ENCODE data around the gene POLR2J.
"Not testable (repeated sequence)": the region's sequence is repeated elsewhere in the genome, so short reads cannot be mapped to it uniquely, and the experiment has no call there.

Gene POLR2J

DNA sequence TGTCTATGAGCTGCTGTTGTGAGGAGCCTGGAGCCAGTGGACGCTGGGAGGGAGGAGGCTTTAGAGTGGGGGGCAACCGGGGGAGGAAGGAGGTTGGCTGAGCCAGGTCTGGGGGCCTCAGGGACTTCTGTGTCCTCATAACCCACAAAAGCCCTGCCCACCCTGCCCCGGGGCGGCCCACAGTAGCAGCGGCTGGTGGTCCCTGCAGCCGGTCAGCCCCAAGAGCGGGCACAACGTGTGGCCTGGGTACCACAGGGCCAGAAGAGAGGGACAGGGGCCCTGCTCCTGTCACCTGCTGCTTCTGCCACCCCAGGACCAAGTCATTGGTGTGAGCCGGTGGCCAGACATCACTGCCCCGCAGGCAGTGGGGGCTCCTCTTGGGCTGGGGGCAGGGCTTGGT, 3.2 kb upstream of the POLR2J start:
- not testable (repeated sequence) for H3K36me3 ChIP-seq (ENCODE audit: control insufficient read depth, insufficient read depth, low read length); H3K4me3 ChIP-seq (ENCODE audit: low read length); H3K9me3 ChIP-seq (ENCODE audit: control insufficient read depth, low read length); H3K9ac ChIP-seq (ENCODE audit: low read length); H3K4me1 ChIP-seq (ENCODE audit: control insufficient read depth, insufficient read depth, low read length); H3K27me3 ChIP-seq (ENCODE audit: control insufficient read depth, insufficient read depth, low read length)

DNA sequence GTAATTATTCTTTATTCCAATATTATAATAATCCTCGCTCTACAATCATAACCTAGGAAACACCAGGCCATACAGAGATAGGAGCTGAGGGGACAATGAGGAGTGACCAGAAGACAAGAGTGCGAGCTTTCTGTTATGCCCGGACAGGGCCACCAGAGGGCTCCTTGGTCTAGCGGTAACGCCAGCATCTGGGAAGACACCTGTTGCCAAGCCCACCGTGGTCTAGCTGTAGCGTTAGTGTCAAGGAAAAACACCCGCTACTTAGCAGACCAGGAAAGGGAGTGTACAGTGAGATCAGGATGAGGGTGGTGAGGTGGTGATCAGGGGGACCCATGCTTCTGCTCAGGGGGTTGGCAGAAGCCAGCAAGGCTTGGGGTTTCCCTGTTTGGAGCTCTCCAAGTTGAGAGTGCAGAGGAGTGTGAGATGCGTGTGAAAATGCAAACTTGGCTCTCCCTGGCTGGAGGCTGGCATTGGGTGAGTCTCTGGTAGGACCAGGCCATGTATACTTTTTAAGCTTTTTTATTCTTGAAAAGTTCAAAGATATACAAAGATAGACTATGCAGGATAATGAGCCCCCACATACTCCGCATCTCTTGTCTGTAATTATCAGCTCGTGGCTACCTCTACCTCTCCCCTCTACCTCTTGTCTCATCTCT, 1.4 kb upstream of the POLR2J start:
- not testable (repeated sequence) for H3K9me3 ChIP-seq (ENCODE audit: control insufficient read depth, low read length); H3K36me3 ChIP-seq (ENCODE audit: control insufficient read depth, insufficient read depth, low read length); H3K9ac ChIP-seq (ENCODE audit: low read length); H3K4me3 ChIP-seq (ENCODE audit: low read length); H3K27me3 ChIP-seq (ENCODE audit: control insufficient read depth, insufficient read depth, low read length); H3K4me1 ChIP-seq (ENCODE audit: control insufficient read depth, insufficient read depth, low read length)

GRCh38 chr7:102479209-102479584, 475 bp upstream of the POLR2J start:
- not testable (repeated sequence) for H3K9ac ChIP-seq (ENCODE audit: low read length); H3K27me3 ChIP-seq (ENCODE audit: control insufficient read depth, insufficient read depth, low read length); H3K9me3 ChIP-seq (ENCODE audit: control insufficient read depth, low read length); H3K36me3 ChIP-seq (ENCODE audit: control insufficient read depth, insufficient read depth, low read length); H3K4me1 ChIP-seq (ENCODE audit: control insufficient read depth, insufficient read depth, low read length); H3K4me3 ChIP-seq (ENCODE audit: low read length)

GRCh38 chr7:102474736-102475435, 3.8 kb downstream of the POLR2J start:
- not testable (repeated sequence) for H3K4me3 ChIP-seq (ENCODE audit: low read length)

DNA sequence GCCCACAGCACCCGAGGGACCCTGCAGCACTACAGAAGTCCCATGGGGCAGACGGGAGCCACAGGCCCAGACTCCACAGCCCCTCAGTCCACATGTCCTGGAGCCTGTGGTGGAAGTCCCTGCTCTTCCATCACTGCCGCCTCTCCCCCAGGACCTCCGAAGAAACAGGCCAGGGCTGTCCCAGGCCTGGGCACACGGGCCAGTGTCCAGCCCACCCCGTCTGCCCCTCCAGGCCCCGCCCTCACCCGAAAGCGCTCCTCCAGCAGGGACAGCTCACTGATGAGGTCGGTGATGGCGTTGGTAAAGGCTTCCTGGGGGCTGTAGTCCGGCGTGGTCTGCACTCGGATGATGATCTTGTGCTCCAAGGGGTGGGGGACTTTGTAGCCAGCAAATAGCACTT, 4.6 kb downstream of the POLR2J start:
- not testable (repeated sequence) for H3K36me3 ChIP-seq (ENCODE audit: control insufficient read depth, insufficient read depth, low read length); H3K4me3 ChIP-seq (ENCODE audit: low read length)

More at GRCh38 chr7:102474736-102475435, 3.8 kb downstream of the POLR2J start:
- H3K4me1 ChIP-seq (ENCODE audit: control insufficient read depth, insufficient read depth, low read length); H3K36me3 ChIP-seq (ENCODE audit: control insufficient read depth, insufficient read depth, low read length); H3K9ac ChIP-seq (ENCODE audit: low read length); H3K9me3 ChIP-seq (ENCODE audit: control insufficient read depth, low read length); H3K27me3 ChIP-seq (ENCODE audit: control insufficient read depth, insufficient read depth, low read length): not testable (repeated sequence)

GRCh38 chr7:102473271-102473991, 5.3 kb downstream of the POLR2J start:
- Histone ChIP-seq H3K27me3 (ENCODE audit: control insufficient read depth, insufficient read depth, low read length) (no peaks in the 10 kb centered on the region), H3K36me3 (ENCODE audit: control insufficient read depth, insufficient read depth, low read length) (peaks cover 5% of the 10 kb centered on the region), H3K9ac (ENCODE audit: low read length) (no peak overlapping the region), H3K9me3 (ENCODE audit: control insufficient read depth, low read length) (no peaks in the 10 kb centered on the region), H3K4me3 (ENCODE audit: low read length) (no peak overlapping the region), H3K4me1 (ENCODE audit: control insufficient read depth, insufficient read depth, low read length) (peaks cover 9% of the 10 kb centered on the region)

More for the DNA sequence above, 4.6 kb downstream of the POLR2J start:
- not testable (repeated sequence) for H3K27me3 ChIP-seq (ENCODE audit: control insufficient read depth, insufficient read depth, low read length); H3K9ac ChIP-seq (ENCODE audit: low read length); H3K4me1 ChIP-seq (ENCODE audit: control insufficient read depth, insufficient read depth, low read length); H3K9me3 ChIP-seq (ENCODE audit: control insufficient read depth, low read length)

- H3K4me1 ChIP-seq (ENCODE audit: control insufficient read depth, insufficient read depth, low read length), result peaks cover 9% of the 10 kb centered on the region
- H3K27me3 ChIP-seq (ENCODE audit: control insufficient read depth, insufficient read depth, low read length), result no peaks in the 10 kb centered on the region
- no peak overlapping the region for H3K9ac ChIP-seq (ENCODE audit: low read length)
- no peaks in the 10 kb centered on the region for H3K9me3 ChIP-seq (ENCODE audit: control insufficient read depth, low read length)
- H3K36me3 ChIP-seq (ENCODE audit: control insufficient read depth, insufficient read depth, low read length), result peaks cover 5% of the 10 kb centered on the region
- H3K4me3 ChIP-seq (ENCODE audit: low read length), result no peak overlapping the region
These were observed 6.3 kb downstream of the POLR2J start for GRCh38 chr7:102472126-102473041.

GRCh38 chr7:102471791-102472125, 7.0 kb downstream of the POLR2J start:
- H3K36me3 ChIP-seq (ENCODE audit: control insufficient read depth, insufficient read depth, low read length), result peaks cover 5% of the 10 kb centered on the region
- peaks cover 9% of the 10 kb centered on the region for H3K4me1 ChIP-seq (ENCODE audit: control insufficient read depth, insufficient read depth, low read length)
- no peaks in the 10 kb centered on the region for H3K9me3 ChIP-seq (ENCODE audit: control insufficient read depth, low read length)
- H3K4me3 ChIP-seq (ENCODE audit: low read length), result no peak overlapping the region
- H3K9ac ChIP-seq (ENCODE audit: low read length), result no peak overlapping the region
- H3K27me3 ChIP-seq (ENCODE audit: control insufficient read depth, insufficient read depth, low read length), result no peaks in the 10 kb centered on the region

DNA sequence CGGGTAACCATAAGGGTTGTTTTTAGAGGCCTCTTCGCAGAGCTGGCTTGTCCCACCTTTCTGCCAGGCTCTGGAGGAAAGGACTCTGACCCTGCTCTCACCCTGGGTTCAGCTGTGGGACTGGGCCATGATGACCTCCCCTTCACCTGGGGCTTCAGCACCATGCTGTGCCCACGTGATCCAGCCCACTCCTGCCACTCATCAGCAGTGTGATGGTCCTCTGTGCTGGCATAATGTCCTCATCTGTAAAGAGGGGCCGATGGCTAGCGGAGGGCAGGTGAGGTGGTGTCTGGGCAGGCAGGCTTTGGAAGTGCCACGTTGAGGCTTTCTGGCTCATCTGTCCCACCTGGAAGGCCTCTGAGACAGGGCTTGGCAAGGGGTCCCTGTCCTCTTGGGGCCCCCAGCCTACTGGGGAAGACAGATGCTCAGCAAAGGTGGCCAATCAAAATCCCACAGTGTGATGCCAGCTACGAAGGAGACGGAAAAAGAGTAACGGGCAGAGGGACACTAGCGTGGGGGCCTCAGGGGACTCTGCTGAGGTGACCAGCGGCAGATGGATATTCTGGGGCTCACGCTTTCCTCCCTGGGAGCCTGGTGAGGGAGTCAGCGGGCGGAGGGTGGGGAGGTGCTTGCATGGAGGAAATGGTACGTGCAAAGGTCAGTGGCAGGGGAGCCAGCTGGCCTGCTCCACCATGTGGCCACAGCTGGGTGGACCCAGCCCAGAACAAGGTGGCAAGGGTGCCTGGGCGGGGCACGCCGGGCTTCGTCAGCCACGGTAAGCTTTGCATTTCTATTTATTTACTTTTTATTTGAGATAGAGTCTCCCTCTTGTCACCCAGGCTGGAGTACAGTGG, 8.5 kb downstream of the POLR2J start:
- peaks cover 5% of the 10 kb centered on the region for H3K36me3 ChIP-seq (ENCODE audit: control insufficient read depth, insufficient read depth, low read length)

GRCh38 chr7:102469351-102469971, 9.3 kb downstream of the POLR2J start:
- Histone ChIP-seq H3K4me3 (ENCODE audit: low read length) (no peak overlapping the region), H3K36me3 (ENCODE audit: control insufficient read depth, insufficient read depth, low read length) (peaks cover 5% of the 10 kb centered on the region), H3K27me3 (ENCODE audit: control insufficient read depth, insufficient read depth, low read length) (no peaks in the 10 kb centered on the region), H3K9ac (ENCODE audit: low read length) (peak overlapping the region; percentile 53), H3K4me1 (ENCODE audit: control insufficient read depth, insufficient read depth, low read length) (peaks cover 16% of the 10 kb centered on the region), H3K9me3 (ENCODE audit: control insufficient read depth, low read length) (no peaks in the 10 kb centered on the region)

More for the DNA sequence above, 8.5 kb downstream of the POLR2J start:
- peaks cover 16% of the 10 kb centered on the region for H3K4me1 ChIP-seq (ENCODE audit: control insufficient read depth, insufficient read depth, low read length)
- peak overlapping the region; percentile 53 for H3K9ac ChIP-seq (ENCODE audit: low read length)
- H3K4me3 ChIP-seq (ENCODE audit: low read length), result no peak overlapping the region
- no peaks in the 10 kb centered on the region for H3K9me3 ChIP-seq (ENCODE audit: control insufficient read depth, low read length)
- H3K27me3 ChIP-seq (ENCODE audit: control insufficient read depth, insufficient read depth, low read length), result no peaks in the 10 kb centered on the region

Measured in mucosa of stomach (tissue), 1 donor.